NCI-H1092 treated with DMSO at 0.1 percent for 48 hours (cell line): ENCODE measurements around the gene STIM1.

Experiments used
- DNase-seq: peaks from one replicate; lab custom pipeline; 2025; lab: John Stamatoyannopoulos, UW

STIM1 gene

GRCh38 chr11:3916962-3917361 lies 61.5 kb downstream of the STIM1 start:
- DNase-seq, result no peak

GRCh38 chr11:3920148-3920852 lies 64.8 kb downstream of the STIM1 start:
- no peak for DNase-seq

GRCh38 chr11:3922056-3922455 lies 66.6 kb downstream of the STIM1 start:
- DNase-seq, result no peak

GRCh38 chr11:3925513-3925912 lies 70.0 kb downstream of the STIM1 start:
- DNase-seq, result no peak

- DNase-seq, result no peak
Measured at GRCh38 chr11:3926458-3927095, 71.1 kb downstream of the STIM1 start.

GRCh38 chr11:3927129-3927796 lies 71.8 kb downstream of the STIM1 start:
- no peak for DNase-seq

- DNase-seq, result peak; percentile 69
Measured at GRCh38 chr11:3929232-3929631, 73.8 kb downstream of the STIM1 start.

- DNase-seq, result no peak
Measured at GRCh38 chr11:3929649-3930048, 74.2 kb downstream of the STIM1 start.

GRCh38 chr11:3932698-3933097 lies 77.2 kb downstream of the STIM1 start:
- DNase-seq, result no peak

GRCh38 chr11:3933165-3933628 lies 77.7 kb downstream of the STIM1 start:
- DNase-seq, result no peak

GRCh38 chr11:3934658-3935057 lies 79.2 kb downstream of the STIM1 start:
- DNase-seq, result no peak

GRCh38 chr11:3936517-3936916 lies 81.1 kb downstream of the STIM1 start:
- DNase-seq, result no peak

- DNase-seq, result no peak
Measured at GRCh38 chr11:3939211-3939610, 83.7 kb downstream of the STIM1 start.

- no peak for DNase-seq
Measured at GRCh38 chr11:3939651-3940190, 84.3 kb downstream of the STIM1 start.

- DNase-seq, result no peak
Measured at GRCh38 chr11:3942160-3942955, 86.9 kb downstream of the STIM1 start.

GRCh38 chr11:3942956-3943497 lies 87.6 kb downstream of the STIM1 start:
- DNase-seq, result no peak

- no peak for DNase-seq
Measured at GRCh38 chr11:3944198-3944597, 88.7 kb downstream of the STIM1 start.

GRCh38 chr11:3946455-3947017 lies 91.1 kb downstream of the STIM1 start:
- DNase-seq, result no peak

GRCh38 chr11:3947061-3947460 lies 91.6 kb downstream of the STIM1 start:
- DNase-seq, result peak; percentile 24

GRCh38 chr11:3949125-3949524 lies 93.7 kb downstream of the STIM1 start:
- no peak for DNase-seq

- DNase-seq, result no peak
Measured at GRCh38 chr11:3950996-3951660, 95.7 kb downstream of the STIM1 start.
